AG09319 (cell line): ENCODE data around the gene EFNA2.
"Not testable (repeated sequence)": the region's sequence is repeated elsewhere in the genome, so short reads cannot be mapped to it uniquely, and the experiment has no call there.

Experiments
- DNase-seq: peaks from one replicate; pipeline ENCODE4 v3.0.0-alpha.2; 2010; ENCODE audit warnings: low read depth; ENCODE audit errors: extremely low read depth
- CTCF ChIP-seq: IDR thresholded peaks from 2 replicates; pipeline ENCODE4 v1.5.1; 2011; ENCODE audit warnings: low read depth, mild to moderate bottlenecking, inconsistent platforms, low read length, moderate library complexity

EFNA2 gene

GRCh38 chr19:1296575-1297271 lies 11.1 kb downstream of the EFNA2 start:
- TF ChIP-seq CTCF: no peak
- no peak for DNase-seq

GRCh38 chr19:1298235-1298634 lies 12.6 kb downstream of the EFNA2 start:
- TF ChIP-seq CTCF: no peak
- DNase-seq: no peak

GRCh38 chr19:1299801-1300200 lies 14.1 kb downstream of the EFNA2 start:
- no peak for TF ChIP-seq CTCF
- no peak for DNase-seq

- no peak for TF ChIP-seq CTCF
- DNase-seq: no peak
These were observed 15.2 kb downstream of the EFNA2 start for GRCh38 chr19:1300744-1301490.

- DNase-seq: no peak
- TF ChIP-seq CTCF: no peak
These were observed 17.0 kb downstream of the EFNA2 start for GRCh38 chr19:1302533-1303239.

DNA sequence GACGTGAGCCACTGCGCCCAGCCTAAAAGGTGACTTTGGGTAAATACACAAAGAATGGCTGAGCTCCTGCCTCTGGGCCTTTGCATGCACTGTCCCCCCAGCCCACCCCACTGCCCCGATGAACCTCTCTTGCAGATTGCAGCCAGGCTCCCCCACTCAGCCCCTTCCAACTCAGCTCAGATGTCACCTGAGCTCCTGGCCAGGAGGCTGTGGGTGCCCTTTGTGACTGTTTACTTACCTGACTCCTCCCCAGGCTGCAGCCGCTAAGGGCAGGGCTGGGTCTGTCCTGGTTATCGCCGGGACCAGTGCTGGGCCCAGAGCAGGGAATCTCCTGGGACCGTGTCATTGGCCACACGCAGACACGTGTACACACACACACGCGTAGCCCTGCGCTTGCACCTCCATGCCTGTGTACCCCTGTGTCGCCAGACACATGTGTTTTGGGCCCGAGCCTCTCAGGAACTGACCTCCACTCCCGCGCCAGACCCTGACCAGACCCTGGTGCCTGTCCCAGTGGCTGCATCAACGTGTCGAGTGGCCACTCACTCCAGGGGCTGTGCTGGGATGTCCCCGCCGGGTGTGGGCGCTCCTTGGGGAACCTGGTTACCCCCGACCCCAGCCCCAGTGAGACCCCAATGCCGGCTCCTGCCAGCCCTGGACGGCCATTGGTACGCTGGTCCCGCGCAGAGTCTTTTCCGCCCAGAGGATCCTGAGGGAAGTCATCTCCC lies 18.7 kb downstream of the EFNA2 start:
- TF ChIP-seq CTCF: no peak
- DNase-seq: no peak

DNA sequence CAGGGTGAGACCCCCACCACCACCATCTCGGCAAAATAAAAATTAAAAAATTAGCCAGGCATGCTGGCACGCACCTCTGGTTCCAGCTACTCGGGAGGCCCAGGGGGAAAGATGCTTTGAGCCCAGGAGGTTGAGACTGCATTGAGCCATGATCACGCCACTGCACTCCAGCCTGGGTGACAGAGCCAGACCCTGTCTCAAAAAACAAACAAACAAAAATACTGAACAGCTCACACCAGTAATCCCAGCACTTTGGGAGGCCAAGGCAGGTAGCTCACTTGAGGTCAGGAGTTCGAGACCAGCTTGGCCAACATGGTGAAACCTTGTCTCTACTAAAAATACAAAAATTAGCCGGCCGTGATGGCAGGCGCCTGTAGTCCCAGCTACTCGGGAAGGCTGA lies 19.7 kb downstream of the EFNA2 start:
- not testable (repeated sequence) for DNase-seq
